VCaP (cell line): Measurements from ENCODE around the gene RCCD1.

Experiments used
- H3K27ac ChIP-seq: fragments of 450-650 bp; 2 replicates; pipeline ENCODE4 v1.5.1; 2017
- TF ChIP-seq, protein P1 (sequence below): fragments of 450-650 bp; conservative IDR thresholded peaks from 2 replicates; pipeline ENCODE4 v1.5.1; 2017; ENCODE audit warnings: mild to moderate bottlenecking, moderate library complexity

The RCCD1 gene

DNA sequence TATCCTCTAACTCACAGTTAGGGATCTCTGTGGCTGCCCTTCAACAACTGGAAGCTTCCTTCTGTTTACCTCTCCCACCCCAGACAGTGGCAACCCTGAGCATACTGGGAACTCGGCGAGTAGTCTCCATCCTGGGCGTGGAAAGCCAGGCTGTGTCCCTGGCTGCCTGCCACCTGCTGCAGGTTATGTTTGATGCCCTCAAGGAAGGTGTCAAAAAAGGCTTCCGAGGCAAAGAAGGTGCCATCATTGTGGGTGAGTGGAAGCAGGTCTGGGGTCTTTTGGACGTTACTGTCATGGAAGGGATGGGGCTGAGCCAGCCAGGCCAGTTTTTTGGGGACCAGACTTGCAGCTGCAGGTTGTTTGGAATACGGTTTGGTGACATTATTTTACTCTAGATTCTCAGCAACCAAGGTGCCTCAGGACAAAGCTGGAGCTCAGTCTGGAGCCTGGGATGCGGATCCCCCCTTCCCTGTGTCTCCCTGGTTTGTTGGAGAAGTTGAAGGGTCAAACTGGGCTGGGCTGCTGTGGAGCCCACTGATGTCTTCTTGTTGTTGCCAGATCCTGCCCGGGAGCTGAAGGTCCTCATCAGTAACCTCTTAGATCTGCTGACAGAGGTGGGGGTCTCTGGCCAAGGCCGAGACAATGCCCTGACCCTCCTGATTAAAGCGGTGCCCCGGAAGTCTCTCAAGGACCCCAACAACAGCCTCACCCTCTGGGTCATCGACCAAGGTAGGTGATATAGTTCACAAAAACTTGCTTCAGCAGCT lies 12.1 kb upstream of the RCCD1 start:
- no peak overlapping the region for H3K27ac ChIP-seq
- TF ChIP-seq, protein P1, sequence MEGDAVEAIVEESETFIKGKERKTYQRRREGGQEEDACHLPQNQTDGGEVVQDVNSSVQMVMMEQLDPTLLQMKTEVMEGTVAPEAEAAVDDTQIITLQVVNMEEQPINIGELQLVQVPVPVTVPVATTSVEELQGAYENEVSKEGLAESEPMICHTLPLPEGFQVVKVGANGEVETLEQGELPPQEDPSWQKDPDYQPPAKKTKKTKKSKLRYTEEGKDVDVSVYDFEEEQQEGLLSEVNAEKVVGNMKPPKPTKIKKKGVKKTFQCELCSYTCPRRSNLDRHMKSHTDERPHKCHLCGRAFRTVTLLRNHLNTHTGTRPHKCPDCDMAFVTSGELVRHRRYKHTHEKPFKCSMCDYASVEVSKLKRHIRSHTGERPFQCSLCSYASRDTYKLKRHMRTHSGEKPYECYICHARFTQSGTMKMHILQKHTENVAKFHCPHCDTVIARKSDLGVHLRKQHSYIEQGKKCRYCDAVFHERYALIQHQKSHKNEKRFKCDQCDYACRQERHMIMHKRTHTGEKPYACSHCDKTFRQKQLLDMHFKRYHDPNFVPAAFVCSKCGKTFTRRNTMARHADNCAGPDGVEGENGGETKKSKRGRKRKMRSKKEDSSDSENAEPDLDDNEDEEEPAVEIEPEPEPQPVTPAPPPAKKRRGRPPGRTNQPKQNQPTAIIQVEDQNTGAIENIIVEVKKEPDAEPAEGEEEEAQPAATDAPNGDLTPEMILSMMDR: no peak

DNA sequence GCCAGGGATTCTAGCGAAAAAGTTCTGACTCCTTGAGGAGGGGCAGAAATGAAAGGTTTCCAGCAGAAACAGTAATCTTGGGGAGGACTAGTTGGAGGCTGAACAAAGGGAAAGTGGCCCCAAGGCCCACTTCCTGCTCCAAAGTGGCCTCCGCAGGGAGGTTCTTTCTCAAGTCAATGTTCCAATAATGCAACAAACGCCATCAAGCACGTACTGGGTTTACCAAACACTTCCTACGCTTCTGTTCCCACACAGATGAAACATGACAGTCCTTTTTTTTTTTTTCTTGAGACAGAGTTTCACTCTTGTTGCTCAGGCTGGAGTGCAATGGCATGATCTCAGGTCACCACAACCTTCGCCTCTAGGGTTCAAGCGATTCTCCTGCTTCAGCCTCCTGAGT lies 9.6 kb upstream of the RCCD1 start:
- no peak overlapping the region for H3K27ac ChIP-seq
- TF ChIP-seq, protein P1: no peak

DNA sequence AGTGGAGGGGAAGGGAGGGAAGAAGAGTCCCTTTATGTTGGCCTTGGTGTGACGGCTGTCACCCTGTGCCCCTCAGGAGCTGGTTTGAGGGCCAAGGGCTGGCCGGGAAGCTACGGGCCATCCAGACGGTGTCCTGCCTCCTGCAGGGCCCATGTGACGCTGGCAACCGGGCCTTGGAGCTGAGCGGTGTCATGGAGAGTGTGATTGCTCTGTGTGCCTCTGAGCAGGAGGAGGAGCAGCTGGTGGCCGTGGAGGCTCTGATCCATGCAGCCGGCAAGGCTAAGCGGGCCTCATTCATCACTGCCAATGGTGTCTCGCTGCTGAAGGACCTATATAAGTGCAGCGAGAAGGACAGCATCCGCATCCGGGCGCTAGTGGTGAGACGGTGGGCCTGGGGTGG lies 8.1 kb upstream of the RCCD1 start:
- no peak overlapping the region for H3K27ac ChIP-seq
- TF ChIP-seq, protein P1: no peak

DNA sequence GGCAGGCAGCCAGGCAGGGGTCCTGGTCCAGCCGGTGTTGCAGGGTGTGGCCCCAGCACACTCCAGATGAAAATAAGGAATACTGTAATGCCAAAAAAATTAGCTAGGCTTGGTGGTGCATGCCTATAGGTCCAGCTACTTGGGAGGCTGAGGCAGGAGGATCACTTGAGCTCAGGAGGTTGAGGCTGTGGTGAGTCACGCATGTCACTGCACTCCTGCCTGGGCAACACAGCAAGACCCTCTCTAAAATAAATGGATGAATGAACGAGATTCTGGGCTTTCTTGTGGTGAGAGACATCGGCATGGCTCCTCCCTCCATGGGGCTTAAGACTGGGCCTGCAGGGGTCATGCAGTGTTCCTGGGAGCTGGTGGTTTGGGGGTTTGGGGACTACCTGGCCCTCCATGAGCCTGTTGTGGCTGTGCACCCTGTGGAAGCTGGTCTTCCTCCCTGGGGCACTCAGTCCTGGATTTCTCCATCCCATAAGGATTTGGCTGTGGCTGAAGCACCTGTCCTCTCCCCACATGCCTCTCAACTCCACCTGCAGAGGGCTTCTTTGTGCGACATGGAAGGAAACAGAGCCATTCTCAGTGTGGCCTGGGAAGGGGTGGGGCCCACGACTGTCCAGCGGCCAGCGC lies 7.6 kb upstream of the RCCD1 start:
- TF ChIP-seq, protein P1: no peak
- H3K27ac ChIP-seq: no peak overlapping the region

DNA sequence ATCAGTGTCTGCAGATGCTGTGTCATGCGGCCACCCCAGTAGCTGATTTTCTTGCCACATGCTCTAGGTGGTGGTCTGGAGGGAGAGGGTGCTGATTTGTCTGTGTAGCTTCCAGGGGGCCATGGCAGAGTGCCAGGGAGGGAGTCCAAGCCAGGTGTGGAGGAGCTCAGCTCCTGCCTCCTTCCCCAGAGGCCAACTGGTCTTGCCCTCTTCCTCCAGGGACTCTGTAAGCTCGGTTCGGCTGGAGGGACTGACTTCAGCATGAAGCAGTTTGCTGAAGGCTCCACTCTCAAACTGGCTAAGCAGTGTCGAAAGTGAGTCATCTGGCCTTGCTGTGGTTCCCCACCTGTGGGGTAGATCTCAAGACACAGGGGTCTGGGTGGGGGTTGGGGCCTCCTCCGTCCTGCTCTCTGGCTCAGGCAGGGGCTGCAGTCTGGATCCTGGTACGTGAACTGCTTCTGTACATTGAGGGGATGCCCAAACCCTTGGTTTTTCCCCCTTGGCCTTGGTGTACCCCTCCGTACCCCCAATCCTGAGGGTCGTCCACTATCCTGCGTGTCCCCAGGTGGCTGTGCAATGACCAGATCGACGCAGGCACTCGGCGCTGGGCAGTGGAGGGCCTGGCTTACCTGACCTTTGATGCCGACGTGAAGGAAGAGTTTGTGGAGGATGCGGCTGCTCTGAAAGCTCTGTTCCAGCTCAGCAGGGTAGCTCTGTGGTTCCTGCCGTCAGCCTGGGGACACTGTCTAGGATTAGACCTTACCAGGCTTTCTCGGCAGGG lies 6.9 kb upstream of the RCCD1 start:
- H3K27ac ChIP-seq: no peak overlapping the region
- TF ChIP-seq, protein P1: no peak

DNA sequence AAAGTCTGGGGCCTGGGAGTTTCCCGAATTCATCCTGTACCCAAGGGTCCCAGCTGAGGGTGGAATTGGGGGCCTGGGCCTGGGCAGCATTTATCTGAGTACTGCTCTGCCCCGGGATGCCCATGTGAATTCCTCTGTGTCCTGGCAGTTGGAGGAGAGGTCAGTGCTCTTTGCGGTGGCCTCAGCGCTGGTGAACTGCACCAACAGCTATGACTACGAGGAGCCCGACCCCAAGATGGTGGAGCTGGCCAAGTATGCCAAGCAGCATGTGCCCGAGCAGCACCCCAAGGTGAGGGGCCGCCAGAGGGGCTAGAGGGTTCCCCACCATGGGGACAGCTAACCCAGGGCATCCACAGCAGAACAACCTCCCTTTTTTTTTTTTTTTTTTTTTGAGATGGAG lies 6.2 kb upstream of the RCCD1 start:
- TF ChIP-seq, protein P1: no peak
- H3K27ac ChIP-seq: no peak overlapping the region

DNA sequence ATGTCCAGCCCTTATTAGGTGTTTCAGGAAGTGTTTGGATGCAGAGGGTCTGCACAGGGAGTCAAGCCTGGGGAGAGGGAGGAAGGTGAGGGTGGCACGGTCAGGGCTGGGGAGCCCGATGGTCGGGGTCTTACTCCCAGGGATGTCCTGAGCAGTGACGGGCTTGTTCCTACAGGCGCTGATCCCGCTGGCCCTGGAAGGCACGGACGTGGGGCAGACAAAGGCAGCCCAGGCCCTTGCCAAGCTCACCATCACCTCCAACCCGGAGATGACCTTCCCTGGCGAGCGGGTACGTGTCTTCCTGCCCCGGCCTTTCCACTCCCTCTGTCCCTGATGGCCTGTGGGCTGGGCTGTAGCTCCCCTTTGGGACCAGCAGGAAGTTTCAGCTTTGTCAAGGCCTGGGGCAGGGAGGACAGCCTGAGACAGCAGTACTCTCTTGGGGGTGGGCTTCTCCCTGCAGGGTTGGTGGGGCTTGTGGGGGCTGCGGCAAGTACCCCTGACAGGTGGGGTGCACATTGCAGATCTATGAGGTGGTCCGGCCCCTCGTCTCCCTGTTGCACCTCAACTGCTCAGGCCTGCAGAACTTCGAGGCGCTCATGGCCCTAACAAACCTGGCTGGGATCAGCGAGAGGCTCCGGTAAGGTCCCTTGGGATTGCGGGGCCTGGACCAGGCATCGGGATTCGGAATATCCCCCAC lies 4.6 kb upstream of the RCCD1 start:
- TF ChIP-seq, protein P1: no peak
- no peak overlapping the region for H3K27ac ChIP-seq
